Activated B cell treated with CpG ODN at 0.5 μM for 24 hours (primary cell): ENCODE measurements around the gene DHX58. TPM values are rescaled to one million over a fixed set of nuclear protein-coding genes. Genes with fewer than 3 reads are reported as not detected.
A peak's percentile ranks its signal among the peaks of the same experiment; 100 is the strongest.

Experiments
- ATAC-seq: fragments of 200-7000 bp; cut with Tn5 transposase; one replicate; pipeline ENCODE4 v1.10.0; 2021; ENCODE audit warnings: low read depth, mild to moderate bottlenecking, moderate library complexity
- CTCF ChIA-PET: fragments of 350-600 bp; sonication (Branson Sonifier 250); formaldehyde crosslinking; loops from one replicate; lab custom pipeline; 2021; ENCODE audit warnings: antibody characterized with exemption; lab: Charles Lee
- POLR2A ChIA-PET: fragments of 350-600 bp; sonication (Branson Sonifier 250); formaldehyde crosslinking; loops from one replicate; lab custom pipeline; 2021; ENCODE audit warnings: antibody characterized with exemption; lab: Charles Lee
- DNase-seq: peaks from one replicate; pipeline ENCODE4 v3.0.0; 2022
- H3K27ac Mint-ChIP-seq: one replicate; pipeline ENCODE4 v1.8.0; 2020; ENCODE audit warnings: mixed read lengths
- H3K27me3 Mint-ChIP-seq: one replicate; pipeline ENCODE4 v1.8.0; 2021; ENCODE audit warnings: mixed read lengths
- H3K36me3 Mint-ChIP-seq: one replicate; pipeline ENCODE4 v1.8.0; 2021; ENCODE audit warnings: low read depth, mixed read lengths
- H3K4me1 Mint-ChIP-seq: one replicate; pipeline ENCODE4 v1.8.0; 2021; ENCODE audit warnings: mixed read lengths
- H3K4me3 Mint-ChIP-seq: one replicate; pipeline ENCODE4 v1.8.0; 2020; ENCODE audit warnings: mild to moderate bottlenecking, mixed read lengths
- H3K9me3 Mint-ChIP-seq: one replicate; pipeline ENCODE4 v1.8.0; 2020; ENCODE audit warnings: mixed read lengths
- CTCF ChIP-seq: fragments of 200-600 bp; IDR thresholded peaks from one replicate; pipeline ENCODE4 v1.8.0; 2022; ENCODE audit warnings: antibody characterized with exemption, mild to moderate bottlenecking
- intact Hi-C: fragments of 100-400 bp; cut with micrococcal nuclease; formaldehyde crosslinking; loops from one replicate; pipeline ENCODE4 v1.15.1; 2024
- total RNA-seq: library from RNA; stranded (reverse); gene quantifications from 2 replicates; pipeline ENCODE4 v1.2.3, GENCODE V29; 2022

DHX58 gene
- total RNA-seq, 1 donor from 2014 or later, result 22.4 TPM

GRCh38 chr17:42130310-42130936 is 17.9 kb upstream of the DHX58 start:
- DNase-seq (no peak), ATAC-seq (no peak)
- Mint-ChIP-seq H3K27me3 (no peaks in the 10 kb centered on the region), H3K27ac (peak overlapping the region; percentile 16), H3K36me3 (peaks cover 65% of the 10 kb centered on the region), H3K4me3 (no peak overlapping the region), H3K9me3 (no peaks in the 10 kb centered on the region), H3K4me1 (peaks cover 45% of the 10 kb centered on the region)
- intact Hi-C loops, result loop anchor here (5.0 kb wide), 1 partner anchor 157 kb away; the partner anchor contains the start of gene STAT5A
- no peak for TF ChIP-seq CTCF
- CTCF ChIA-PET, result interaction anchor here (0.6 to 1.1 kb wide), 2 partner anchors 51 to 1798 kb away, joined by 3 to 4 read pairs; partner anchors contain the start of gene KCNH4
- POLR2A ChIA-PET, result interaction anchor here (0.7 to 1.1 kb wide), 2 partner anchors 22 to 113 kb away, joined by 3 to 4 read pairs; partner anchors contain the start of gene DNAJC7

- ATAC-seq, result no peak
- no peaks in the 10 kb centered on the region for H3K27me3 Mint-ChIP-seq
- ChIA-PET POLR2A (interaction anchor here (0.6 kb wide), 1 partner anchor 278 kb away, joined by 3 read pairs; no protein-coding TSS in a partner anchor), CTCF (no interaction called here)
- H3K36me3 Mint-ChIP-seq, result peaks cover 72% of the 10 kb centered on the region
- H3K27ac Mint-ChIP-seq, result no peak overlapping the region
- H3K4me3 Mint-ChIP-seq, result no peak overlapping the region
- H3K9me3 Mint-ChIP-seq, result no peaks in the 10 kb centered on the region
- TF ChIP-seq CTCF, result no peak
- peaks cover 38% of the 10 kb centered on the region for H3K4me1 Mint-ChIP-seq
- no peak for DNase-seq
- intact Hi-C loops, result no loop called here
Observed at GRCh38 chr17:42129109-42129837, 16.8 kb upstream of the DHX58 start.

- no peak overlapping the region for H3K4me3 Mint-ChIP-seq
- no peak for TF ChIP-seq CTCF
- peaks cover 20% of the 10 kb centered on the region for H3K4me1 Mint-ChIP-seq
- no peaks in the 10 kb centered on the region for H3K27me3 Mint-ChIP-seq
- ATAC-seq (no peak), DNase-seq (no peak)
- peaks cover 68% of the 10 kb centered on the region for H3K36me3 Mint-ChIP-seq
- ChIA-PET CTCF (interaction anchor here (1.5 kb wide), 1 partner anchor 54 kb away, joined by 4 read pairs; the partner anchor contains the start of gene KCNH4), POLR2A (no interaction called here)
- H3K9me3 Mint-ChIP-seq, result no peaks in the 10 kb centered on the region
- intact Hi-C loops, result no loop called here
- H3K27ac Mint-ChIP-seq, result no peak overlapping the region
Observed at GRCh38 chr17:42127414-42127813, 14.9 kb upstream of the DHX58 start.

GRCh38 chr17:42126836-42127235 is 14.3 kb upstream of the DHX58 start:
- H3K27me3 Mint-ChIP-seq, result no peaks in the 10 kb centered on the region
- no peak overlapping the region for H3K27ac Mint-ChIP-seq
- H3K4me1 Mint-ChIP-seq, result peaks cover 14% of the 10 kb centered on the region
- no peaks in the 10 kb centered on the region for H3K9me3 Mint-ChIP-seq
- TF ChIP-seq CTCF, result no peak
- ChIA-PET POLR2A (no interaction called here), CTCF (interaction anchor here (1.5 kb wide), 1 partner anchor 54 kb away, joined by 4 read pairs; the partner anchor contains the start of gene KCNH4)
- DNase-seq (no peak), ATAC-seq (no peak)
- no peak overlapping the region for H3K4me3 Mint-ChIP-seq
- intact Hi-C loops, result no loop called here
- peaks cover 70% of the 10 kb centered on the region for H3K36me3 Mint-ChIP-seq

- CTCF ChIA-PET, result no interaction called here
- intact Hi-C loops, result no loop called here
- no peak overlapping the region for H3K4me3 Mint-ChIP-seq
- no peak for TF ChIP-seq CTCF
- H3K27me3 Mint-ChIP-seq, result no peaks in the 10 kb centered on the region
- peaks cover 63% of the 10 kb centered on the region for H3K36me3 Mint-ChIP-seq
- no peaks in the 10 kb centered on the region for H3K9me3 Mint-ChIP-seq
- POLR2A ChIA-PET, result no interaction called here
- ATAC-seq (no peak), DNase-seq (no peak)
- H3K27ac Mint-ChIP-seq, result no peak overlapping the region
- peaks cover 7% of the 10 kb centered on the region for H3K4me1 Mint-ChIP-seq
Observed at GRCh38 chr17:42125565-42125964, 13.1 kb upstream of the DHX58 start.
